AG08395 (cell line): ENCODE measurements around the gene OPALIN.

Experiments
- DNase-seq: peaks from one replicate; pipeline ENCODE4 v3.0.0; 2012; ENCODE audit warnings: mixed read lengths, low spot score

The OPALIN gene

DNA sequence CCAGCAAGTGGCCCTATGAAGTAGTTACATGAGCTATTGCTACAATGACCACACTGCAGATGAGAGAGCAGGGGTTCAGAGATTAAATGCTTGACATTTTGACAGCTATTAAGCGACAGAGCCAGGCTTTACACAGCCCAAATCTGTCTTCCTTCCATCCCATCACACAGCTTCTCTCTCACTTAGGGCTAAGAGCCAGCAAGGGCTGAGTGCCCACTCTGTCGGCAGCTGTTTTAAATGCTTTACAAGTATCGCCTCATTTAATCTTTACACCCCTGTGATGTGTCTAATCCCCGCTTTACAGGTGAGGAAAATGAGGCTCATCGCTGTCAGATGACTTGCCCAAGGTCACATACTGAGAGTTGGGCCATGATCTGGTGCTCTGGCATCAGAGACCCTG, 15.2 kb upstream of the OPALIN start:
- DNase-seq = no peak

DNA sequence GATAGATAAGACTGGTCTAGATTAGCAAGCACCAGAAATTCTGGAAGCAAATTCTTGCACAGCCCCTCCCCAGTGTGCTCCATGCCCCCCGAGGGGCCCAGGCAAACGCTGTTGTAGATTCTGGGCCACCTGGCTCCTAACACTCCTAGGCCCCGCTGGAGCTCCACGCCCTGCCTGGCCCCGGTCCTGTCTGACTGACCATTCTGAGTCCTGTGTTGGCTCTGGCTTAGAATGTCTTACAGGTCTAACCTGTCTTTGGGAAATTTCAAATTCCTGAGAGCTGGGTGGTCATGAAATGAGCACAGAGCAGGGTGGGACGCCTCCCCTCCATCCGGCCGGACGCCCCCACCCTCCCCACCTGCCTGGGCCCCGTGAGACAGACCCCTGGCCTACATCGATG, 12.6 kb upstream of the OPALIN start:
- DNase-seq = no peak

- peak; percentile 78 for DNase-seq
These were observed 11.9 kb upstream of the OPALIN start for GRCh38 chr10:96370584-96371157.

- DNase-seq = no peak
These were observed 11.2 kb upstream of the OPALIN start for GRCh38 chr10:96369890-96370583.

- no peak for DNase-seq
These were observed 10.2 kb upstream of the OPALIN start for GRCh38 chr10:96368971-96369370.

- DNase-seq = no peak
These were observed 8.7 kb upstream of the OPALIN start for GRCh38 chr10:96367470-96367869.

GRCh38 chr10:96366508-96366907, 7.7 kb upstream of the OPALIN start:
- no peak for DNase-seq

- DNase-seq = no peak
These were observed 6.8 kb upstream of the OPALIN start for GRCh38 chr10:96365571-96365970.

DNA sequence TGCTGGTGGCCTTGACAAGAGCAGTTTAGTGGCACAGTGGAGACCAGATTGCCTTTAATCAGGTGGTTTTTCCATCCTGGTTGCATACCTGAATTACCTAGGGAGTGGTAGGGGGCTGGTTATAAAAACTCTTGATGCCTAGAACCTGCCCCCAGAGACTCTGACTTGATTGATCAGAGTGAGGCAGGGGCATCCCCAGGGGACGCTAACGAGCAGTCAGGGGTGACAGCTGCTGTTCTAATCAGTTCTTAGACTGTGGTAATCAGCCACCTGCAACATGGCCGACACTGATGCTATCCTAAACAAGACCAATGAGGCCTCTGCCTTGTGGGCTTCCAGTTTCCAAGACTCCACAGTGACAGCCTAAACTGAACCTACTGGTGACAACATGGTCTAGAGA, 2.0 kb upstream of the OPALIN start:
- DNase-seq = no peak

- DNase-seq = no peak
These were observed 1.5 kb upstream of the OPALIN start for GRCh38 chr10:96360331-96360730.

DNA sequence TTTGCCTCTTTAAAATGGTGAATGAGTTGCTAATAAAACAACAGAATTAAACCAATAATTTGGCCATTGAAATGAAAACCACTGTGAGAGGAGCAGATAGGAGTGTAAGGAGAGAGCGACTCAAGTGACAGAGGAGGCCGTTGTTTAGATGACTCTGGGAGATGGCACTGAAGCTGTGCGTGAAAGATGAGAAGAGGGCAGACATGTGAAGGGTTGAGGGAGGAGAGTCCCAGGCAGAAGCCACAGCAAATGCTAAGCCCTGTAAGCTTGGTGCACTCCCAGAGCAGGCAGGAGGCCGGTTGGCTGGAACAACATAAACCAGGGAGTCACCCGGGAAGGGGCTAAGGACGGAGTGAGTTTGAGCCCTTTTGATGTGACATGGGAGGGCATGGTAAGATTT, 814 bp upstream of the OPALIN start:
- no peak for DNase-seq

- DNase-seq = no peak
These were observed 1.7 kb downstream of the OPALIN start for GRCh38 chr10:96357038-96357620.

DNA sequence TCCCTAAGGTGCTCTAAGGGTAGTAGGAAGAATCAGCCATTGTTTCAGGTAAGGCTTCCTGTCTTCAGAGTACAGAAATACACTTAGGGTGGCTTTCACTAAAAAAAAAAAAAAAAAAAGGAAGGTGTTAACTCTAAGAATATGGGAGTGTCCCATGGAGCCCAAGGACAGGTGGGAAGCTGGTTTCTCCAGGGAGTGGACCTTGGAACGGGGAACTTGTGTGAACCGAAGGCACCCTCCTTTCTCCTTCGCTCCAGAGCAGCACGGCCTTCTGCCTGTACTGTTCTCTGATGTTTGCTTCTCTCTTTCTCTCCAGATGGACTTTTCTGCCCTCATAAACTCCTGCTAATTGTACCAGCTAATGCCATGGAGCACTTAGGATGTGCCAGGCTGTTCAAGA, 6.2 kb downstream of the OPALIN start:
- DNase-seq = no peak

GRCh38 chr10:96352027-96352426, 6.8 kb downstream of the OPALIN start:
- DNase-seq = no peak

DNA sequence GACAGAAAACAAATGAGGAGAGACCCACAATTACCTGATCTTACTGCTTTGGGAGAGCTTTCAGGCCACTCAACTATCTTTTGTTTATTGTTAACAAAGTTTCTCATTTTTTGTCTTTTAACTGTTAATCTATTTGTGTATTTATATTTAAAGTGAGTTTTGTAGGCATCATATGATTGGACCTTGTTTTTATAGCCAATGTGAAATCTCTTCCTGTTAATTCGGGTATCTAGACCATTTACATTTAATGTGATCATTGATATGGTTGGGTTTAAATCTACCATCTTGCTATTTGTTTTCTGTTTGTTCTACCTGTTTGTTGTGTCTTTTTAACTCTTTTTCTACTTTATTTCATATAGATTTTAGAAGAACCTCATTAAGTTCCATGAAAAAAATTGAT, 12.5 kb downstream of the OPALIN start:
- no peak for DNase-seq

DNA sequence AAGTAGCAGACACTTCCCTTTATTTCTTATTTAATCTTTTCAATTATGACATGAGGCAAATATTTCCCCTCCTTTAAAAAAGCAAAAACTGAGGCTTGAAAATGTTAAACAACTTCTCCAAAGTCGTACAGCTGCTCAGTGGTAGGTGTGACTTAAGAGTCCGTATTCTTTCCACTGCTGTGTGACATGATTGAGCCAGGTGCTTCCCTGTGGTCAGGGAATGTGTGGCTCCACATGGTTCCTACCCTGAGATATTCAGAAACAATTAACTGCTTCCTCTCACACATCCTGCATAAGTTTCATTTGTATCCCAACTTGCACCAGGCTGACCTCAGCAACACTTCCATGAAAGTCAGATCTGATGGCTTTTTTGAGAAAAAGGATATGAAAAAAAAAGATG, 13.6 kb downstream of the OPALIN start:
- DNase-seq = no peak

DNA sequence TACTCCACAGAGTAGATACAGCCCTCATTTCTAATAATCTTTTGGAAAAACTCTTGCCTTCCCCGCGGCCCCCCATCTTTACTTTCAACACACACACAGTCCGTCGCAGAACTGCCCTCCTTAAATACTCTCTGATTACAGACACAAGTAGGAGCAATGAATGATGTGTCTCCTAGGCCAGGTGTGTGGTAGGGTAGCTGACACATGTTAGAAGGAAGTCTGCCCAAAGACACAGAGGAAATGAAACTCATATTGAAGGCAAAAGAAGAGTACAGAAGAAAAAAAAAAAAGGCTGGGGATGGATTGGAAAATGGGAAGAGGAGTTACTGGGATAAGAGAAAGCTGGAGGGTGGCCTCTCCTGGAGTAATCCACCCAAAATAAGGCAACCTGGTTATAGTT, 14.6 kb downstream of the OPALIN start:
- DNase-seq = no peak

- no peak for DNase-seq
These were observed 16.4 kb downstream of the OPALIN start for GRCh38 chr10:96342402-96342801.

DNA sequence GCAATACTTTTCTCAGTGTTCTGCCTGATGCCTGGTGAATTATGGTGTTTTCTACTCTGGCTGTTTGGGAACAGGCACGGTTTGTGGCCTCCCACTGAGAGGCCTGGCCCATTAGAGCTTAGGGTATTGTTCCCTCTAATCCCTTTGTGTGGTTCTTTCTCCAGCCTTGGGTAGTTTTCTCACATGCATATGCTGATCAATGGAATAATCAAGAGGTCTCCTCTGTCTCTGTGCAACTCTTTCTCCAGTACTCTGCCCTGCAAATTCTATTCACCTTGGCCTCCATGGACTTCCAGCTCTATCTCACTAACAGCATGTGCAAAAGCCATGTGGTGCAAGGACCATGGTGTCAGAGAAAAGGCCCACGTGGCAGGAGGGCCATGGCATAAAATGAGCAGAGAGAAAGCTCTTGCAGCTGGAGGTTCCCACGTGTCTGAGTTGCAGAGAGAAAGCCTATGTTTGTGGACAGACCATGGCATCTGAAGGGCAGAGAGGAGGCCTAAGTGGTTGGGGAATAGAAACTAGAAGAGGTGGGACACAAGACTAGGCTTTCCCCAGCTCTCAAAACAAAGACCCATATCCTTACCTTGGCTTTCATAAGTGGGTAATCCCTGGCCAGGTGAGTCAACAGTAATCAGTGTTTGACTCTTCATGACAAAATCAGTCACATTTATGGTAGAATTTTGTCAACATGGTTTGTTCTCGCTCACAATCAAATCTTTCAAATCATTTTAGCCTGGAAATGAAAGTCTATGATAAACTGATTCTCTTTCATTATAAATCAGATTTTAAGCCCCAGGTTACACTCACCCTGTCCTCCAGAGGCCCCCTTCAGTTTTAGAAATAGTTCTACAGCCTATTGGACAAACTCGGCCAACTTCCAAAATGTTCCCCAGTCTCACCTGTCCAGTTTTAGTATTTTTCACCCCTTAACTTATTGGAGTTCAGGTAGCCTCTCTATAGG, 17.3 kb downstream of the OPALIN start:
- no peak for DNase-seq

- DNase-seq = peak; percentile 48
These were observed 18.6 kb downstream of the OPALIN start for GRCh38 chr10:96339956-96340904.

- DNase-seq = no peak
These were observed 19.4 kb downstream of the OPALIN start for GRCh38 chr10:96339383-96339782.
